GM12874 (cell line): ENCODE results near the gene OR5AC2.

Experiments
- CTCF ChIP-seq: IDR thresholded peaks from 2 replicates; pipeline ENCODE4 v1.5.1; 2011; ENCODE audit warnings: low read depth, mild to moderate bottlenecking, control low read depth, low read length, moderate library complexity; ENCODE audit not compliant: insufficient read depth

Gene OR5AC2

GRCh38 chr3:98056035-98056434, 30.9 kb upstream of the OR5AC2 start:
- TF ChIP-seq CTCF, result no peak

GRCh38 chr3:98057631-98058030, 29.3 kb upstream of the OR5AC2 start:
- no peak for TF ChIP-seq CTCF

DNA sequence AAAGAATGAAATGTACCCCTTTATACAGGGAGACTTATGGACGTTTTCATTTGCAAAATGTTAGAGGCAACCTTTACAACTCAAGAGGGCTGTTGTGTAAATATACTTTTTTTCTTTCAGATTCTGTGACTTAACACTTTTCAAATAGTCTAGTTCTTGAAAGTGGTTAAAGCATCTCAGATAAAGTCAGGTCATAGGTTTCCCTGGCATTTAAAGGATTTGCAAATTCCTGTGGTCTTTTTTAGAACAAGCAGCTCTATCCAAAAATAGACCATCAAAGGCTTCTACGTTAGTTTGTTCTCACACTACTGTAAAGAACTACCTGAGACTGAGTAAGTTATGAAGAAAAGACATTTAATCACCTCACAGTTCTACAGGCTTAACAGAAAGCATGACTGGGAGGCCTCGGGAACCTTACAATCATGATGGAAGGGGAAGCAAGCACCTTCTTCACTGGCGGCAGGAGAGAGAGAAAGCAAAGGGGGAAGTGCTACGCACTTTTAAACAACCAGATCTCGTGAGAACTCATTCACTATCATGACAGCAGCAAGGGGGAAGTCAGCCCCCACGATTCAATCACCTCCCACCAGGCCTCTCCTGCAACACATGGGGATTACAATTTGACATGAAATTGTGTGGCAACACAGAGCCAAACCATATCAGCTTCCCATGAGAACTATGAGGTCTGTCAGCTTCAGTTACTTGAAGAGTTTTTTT, 28.6 kb upstream of the OR5AC2 start:
- no peak for TF ChIP-seq CTCF

- 0 out of 2 replicates have a peak, but pooled peaks have one; percentile 7 for TF ChIP-seq CTCF
These were observed 18.1 kb upstream of the OR5AC2 start for GRCh38 chr3:98068824-98069223.

DNA sequence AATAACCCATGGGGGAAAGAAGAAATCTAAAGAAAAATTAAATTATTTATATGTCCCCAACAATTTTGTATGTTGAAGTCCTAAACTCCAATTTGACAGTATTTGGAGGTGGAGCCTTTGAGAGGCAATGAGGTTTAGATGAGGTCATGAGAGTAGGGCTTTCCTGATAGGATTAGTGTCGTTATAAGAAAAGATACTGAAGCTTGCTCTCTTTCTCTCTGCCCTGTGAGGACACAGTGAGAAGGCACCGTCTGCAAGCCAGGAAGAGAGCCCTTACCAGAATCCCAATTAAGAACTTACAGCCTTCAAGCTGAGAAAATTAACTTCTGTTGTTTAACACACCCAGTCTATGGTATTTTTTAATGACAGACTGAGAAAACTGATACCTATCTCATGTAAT, 16.1 kb upstream of the OR5AC2 start:
- TF ChIP-seq CTCF, result no peak

GRCh38 chr3:98073486-98073885, 13.5 kb upstream of the OR5AC2 start:
- TF ChIP-seq CTCF, result no peak

- TF ChIP-seq CTCF, result no peak
These were observed 8.9 kb downstream of the OR5AC2 start for GRCh38 chr3:98095882-98096281.

DNA sequence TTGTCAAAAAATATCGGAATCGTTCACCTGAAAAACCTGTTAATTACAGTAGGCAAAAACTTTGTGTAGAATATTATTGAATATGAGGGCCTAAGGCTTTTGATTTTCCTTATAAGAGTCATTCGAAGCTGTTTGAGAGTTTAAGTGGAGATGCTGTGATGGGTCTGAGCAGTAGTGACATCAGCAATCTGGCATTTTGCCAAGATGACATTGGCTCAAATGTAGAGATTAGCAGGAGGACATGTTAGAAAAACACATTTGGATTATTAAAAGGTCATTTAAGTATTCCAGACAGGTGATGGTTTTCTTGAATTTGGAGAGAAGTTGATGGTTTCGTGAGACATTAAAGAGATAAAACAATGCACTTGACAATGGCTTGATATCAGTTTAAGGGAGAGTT, 12.9 kb downstream of the OR5AC2 start:
- TF ChIP-seq CTCF, result no peak
